Ammon's horn (tissue), 1 donor: ENCODE results near the gene BTK.

Experiments
- DNase-seq: peaks from one replicate; pipeline ENCODE4 v3.0.0-alpha.2; 2016; ENCODE audit warnings: low spot score

Gene BTK

GRCh38 chrX:101393530-101394305 is 7.7 kb upstream of the BTK start:
- DNase-seq, result no peak

GRCh38 chrX:101391831-101392230 is 5.8 kb upstream of the BTK start:
- no peak for DNase-seq

- peak; percentile 90 for DNase-seq
These were observed 4.9 kb upstream of the BTK start, which contains the start of gene RPL36A for GRCh38 chrX:101390664-101391525. RPL36A (plus strand) TSS chrX:101391011; CDS start chrX:101391044, 33 bp downstream.

GRCh38 chrX:101388604-101389003 is 2.6 kb upstream of the BTK start:
- no peak for DNase-seq

- no peak for DNase-seq
These were observed 523 bp upstream of the BTK start for GRCh38 chrX:101386542-101386885.

GRCh38 chrX:101385026-101385684 is 836 bp downstream of the BTK start:
- DNase-seq, result no peak

- no peak for DNase-seq
These were observed 2.2 kb downstream of the BTK start for GRCh38 chrX:101383679-101384205.

- peak; percentile 2 for DNase-seq
These were observed 8.4 kb downstream of the BTK start for GRCh38 chrX:101377547-101377946.

GRCh38 chrX:101370888-101371504 is 15.0 kb downstream of the BTK start:
- no peak for DNase-seq

- DNase-seq, result no peak
These were observed 16.3 kb downstream of the BTK start for GRCh38 chrX:101369687-101370086.

GRCh38 chrX:101368800-101369199 is 17.2 kb downstream of the BTK start:
- DNase-seq, result no peak

- DNase-seq, result no peak
These were observed 20.6 kb downstream of the BTK start for GRCh38 chrX:101365301-101365795.

- DNase-seq, result no peak
These were observed 23.2 kb downstream of the BTK start for GRCh38 chrX:101362757-101363156.

GRCh38 chrX:101362116-101362515 is 23.9 kb downstream of the BTK start:
- no peak for DNase-seq

GRCh38 chrX:101360390-101360789 is 25.6 kb downstream of the BTK start:
- no peak for DNase-seq

GRCh38 chrX:101359966-101360365 is 26.0 kb downstream of the BTK start:
- no peak for DNase-seq

- DNase-seq, result no peak
These were observed 28.7 kb downstream of the BTK start for GRCh38 chrX:101357166-101357795.

GRCh38 chrX:101349193-101349562 is 36.8 kb downstream of the BTK start:
- no peak for DNase-seq

- DNase-seq, result peak; percentile 82
These were observed 37.4 kb downstream of the BTK start, which contains the start of gene TIMM8A for GRCh38 chrX:101348452-101349192. TIMM8A (minus strand) TSS chrX:101348742; CDS start chrX:101348664, 78 bp downstream.

- DNase-seq, result no peak
These were observed 38.0 kb downstream of the BTK start for GRCh38 chrX:101347859-101348451.
